ENCODE measurements around the gene MTMR6. TPM values are rescaled to one million over a fixed set of nuclear protein-coding genes. Genes with fewer than 3 reads are reported as not detected.

MTMR6 gene
- total RNA-seq (2014; rRNA removed; shearing (Covaris generic)) (6.2 and 6.4 TPM in 2 replicates), total RNA-seq (2022) (17.0 and 17.3 TPM in 2 replicates), Bru-seq, nascent RNA (percentile 87 among the genes with signal in this experiment), BruChase-seq, experiment 1, labeled RNA remaining after a 6-hour chase (percentile 76 among the genes with signal in this experiment), BruChase-seq, experiment 2, labeled RNA remaining after a 2-hour chase (percentile 87 among the genes with signal in this experiment)
- long read RNA-seq, full-length matches to known transcripts = 72 of 82 reads
- long read RNA-seq, partial matches to known transcripts = 4 of 82 reads
- long read RNA-seq, other reads (novel, unspliced or antisense) = 6 of 82 reads

- peaks cover 39% of the 10 kb centered on the region for H3K4me1 ChIP-seq (ENCODE audit: insufficient read depth, low read length, poor library complexity, severe bottlenecking)
- H4K20me1 ChIP-seq (ENCODE audit: insufficient read depth, low read length) = peaks cover 12% of the 10 kb centered on the region; the same call in 1 of the 2 replicates
- peak within 1 kb of the TSS; percentile 99 for H2AFZ ChIP-seq (ENCODE audit: low read length)
- H3K36me3 ChIP-seq (ENCODE audit: insufficient read depth, low read length) = peaks cover 12% of the 10 kb centered on the region
- TF ChIP-seq EZH2phosphoT487 (IDR thresholded peaks at IDR 0.05; ENCODE audit: borderline replicate concordance, low read depth, low read length) (no peak), CTCF (conservative IDR thresholded peaks at IDR 0.05; ENCODE audit: low read length) (peak; percentile 93)
- H3K27ac ChIP-seq (ENCODE audit: low read depth, low read length, poor library complexity, severe bottlenecking) = peak within 1 kb of the TSS; percentile 92
- peaks cover 43% of the 10 kb centered on the region for H3K79me2 ChIP-seq (ENCODE audit: insufficient read depth, low read depth, low read length)
- CTCF ChIA-PET (ENCODE audit: unreplicated experiment) = interaction anchor here (0.6 to 1.1 kb wide), 2 partner anchors 12 to 64 kb away, joined by 3 to 4 read pairs; no protein-coding TSS in a partner anchor
- POLR2A ChIA-PET = interaction anchor here (0.6 to 2.0 kb wide), 7 partner anchors 9 to 678 kb away, joined by 3 to 8 read pairs (median 3); partner anchors contain the start of gene NUP58
- DNase-seq (ENCODE audit: low spot score) = peak; percentile 97
- H3K9me3 ChIP-seq (ENCODE audit: low read length) = no peaks in the 10 kb centered on the region
- TSS peak; percentile 93 for BruUV-seq (replicated peaks)
- H3K4me3 ChIP-seq (ENCODE audit: low read depth, low read length, poor library complexity, severe bottlenecking) = peak within 1 kb of the TSS; percentile 97
- intact Hi-C loops (cut with micrococcal nuclease; ENCODE audit: unreplicated experiment) = loop anchor here (1.0 to 10.0 kb wide), 2 partner anchors 14 to 1888 kb away; partner anchors contain the start of genes NUP58 and USP12
- peak within 1 kb of the TSS; percentile 89 for H3K4me2 ChIP-seq (ENCODE audit: low read length)
- no peaks in the 10 kb centered on the region for H3K9me2 ChIP-seq (ENCODE audit: insufficient read depth, low read length)
Observed at GRCh38 chr13:25286969-25287961, at the start of gene MTMR6. MTMR6 (minus strand) TSS chr13:25287488; CDS start chr13:25287247, 241 bp downstream.

GRCh38 chr13:25335856-25336255 lies 48.6 kb upstream of the MTMR6 start:
- ChIA-PET POLR2A (interaction anchor here (0.5 kb wide), 1 partner anchor 1956 kb away, joined by 3 read pairs; no protein-coding TSS in a partner anchor), CTCF (ENCODE audit: unreplicated experiment) (no interaction called here)
- Histone ChIP-seq H3K27ac (ENCODE audit: low read depth, low read length, poor library complexity, severe bottlenecking) (no peak overlapping the region), H3K79me2 (ENCODE audit: insufficient read depth, low read depth, low read length) (peaks cover 25% of the 10 kb centered on the region; the same call in 1 of the 2 replicates), H3K4me1 (ENCODE audit: insufficient read depth, low read length, poor library complexity, severe bottlenecking) (no peaks in the 10 kb centered on the region), H2AFZ (ENCODE audit: low read length) (no peak overlapping the region), H4K20me1 (ENCODE audit: insufficient read depth, low read length) (0 out of 2 replicates have a peak, but pooled peaks cover 3% of the 10 kb centered on the region), H3K4me3 (ENCODE audit: low read depth, low read length, poor library complexity, severe bottlenecking) (no peak overlapping the region), H3K9me2 (ENCODE audit: insufficient read depth, low read length) (no peaks in the 10 kb centered on the region), H3K36me3 (ENCODE audit: insufficient read depth, low read length) (peaks cover 93% of the 10 kb centered on the region), H3K4me2 (ENCODE audit: low read length) (no peak overlapping the region), H3K9me3 (ENCODE audit: low read length) (no peaks in the 10 kb centered on the region)
- TF ChIP-seq CTCF (conservative IDR thresholded peaks at IDR 0.05; ENCODE audit: low read length) (no peak), EZH2phosphoT487 (IDR thresholded peaks at IDR 0.05; ENCODE audit: borderline replicate concordance, low read depth, low read length) (no peak)
- intact Hi-C loops (cut with micrococcal nuclease; ENCODE audit: unreplicated experiment) = no loop called here
- no TSS peak for BruUV-seq (replicated peaks)
- no peak for DNase-seq (ENCODE audit: low spot score)
